ENCODE data around the gene TMEM59. TPM values are rescaled to one million over a fixed set of nuclear protein-coding genes. Genes with fewer than 3 reads are reported as not detected.
A peak's percentile ranks its signal among the peaks of the same experiment; 100 is the strongest.

TMEM59 gene
- total RNA-seq, 1 experiment from 2014 or later = 116 TPM

GRCh38 chr1:54018635-54019034 lies 34.4 kb downstream of the TMEM59 start:
- no peaks in the 10 kb centered on the region for H3K9me3 ChIP-seq

DNA sequence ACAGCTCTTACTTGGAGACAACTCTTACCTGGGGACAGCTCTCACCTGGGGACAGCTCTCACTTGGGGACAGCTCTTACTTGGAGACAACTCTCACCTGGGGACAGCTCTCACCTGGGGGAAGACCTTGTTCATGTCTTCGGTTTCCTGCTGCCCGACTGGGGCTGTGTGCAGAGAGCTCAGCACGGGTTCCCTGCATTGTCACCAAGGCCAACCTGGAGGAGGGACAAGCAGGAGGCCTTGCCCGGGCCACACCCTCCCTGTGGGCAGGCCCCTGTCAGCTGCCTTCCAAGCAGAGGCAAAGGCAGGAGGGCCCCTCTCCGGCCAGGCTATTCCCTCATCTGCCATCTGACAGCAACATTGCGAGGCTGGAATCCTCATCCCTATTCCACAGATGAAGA lies 35.0 kb downstream of the TMEM59 start, which contains the start of gene LDLRAD1:
TSS of gene LDLRAD1 (minus strand) at position 208 of the 400 bp plus-strand sequence. CDS start at position 134, 74 bp downstream.
- H3K4me1 ChIP-seq = peaks cover 10% of the 10 kb centered on the region
- Mint-ChIP-seq H3K4me3 (ENCODE audit: unreplicated experiment) (no peak within 1 kb of the TSS), H3K36me3 (ENCODE audit: insufficient read depth, unreplicated experiment) (no peaks in the 10 kb centered on the region), H3K4me1 (ENCODE audit: low read depth, unreplicated experiment) (peaks cover 20% of the 10 kb centered on the region), H3K27me3 (ENCODE audit: insufficient read depth, unreplicated experiment) (no peaks in the 10 kb centered on the region), H3K9me3 (ENCODE audit: unreplicated experiment) (no peaks in the 10 kb centered on the region), H3K27ac (ENCODE audit: unreplicated experiment) (no peak within 1 kb of the TSS)
- no TSS peak for BruUV-seq (replicated peaks)
- H3K36me3 ChIP-seq (ENCODE audit: control insufficient read depth, insufficient read depth, low read length) = no peaks in the 10 kb centered on the region
- H3K27me3 ChIP-seq (replicated peaks; ENCODE audit: control insufficient read depth, insufficient read depth, low read length) = no peaks in the 10 kb centered on the region
- DNase-seq = no peak
- POLR2A ChIA-PET = no interaction called here
- H3K4me3 ChIP-seq (ENCODE audit: low read depth, low read length) = no peak within 1 kb of the TSS
- H3K9me3 ChIP-seq = no peaks in the 10 kb centered on the region
- CTCF ChIA-PET = no interaction called here
- no peak for TF ChIP-seq CTCF (IDR thresholded peaks at IDR 0.05; ENCODE audit: insufficient read depth in 1 of 2, low read depth in 1 of 2, low read length in 1 of 2, severe bottlenecking in 1 of 2, unreplicated experiment in 1 of 2)
- intact Hi-C loops (cut with micrococcal nuclease; ENCODE audit: unreplicated experiment) = no loop called here

More at GRCh38 chr1:54018635-54019034, 34.4 kb downstream of the TMEM59 start:
- H3K27me3 ChIP-seq (replicated peaks; ENCODE audit: control insufficient read depth, insufficient read depth, low read length) = no peaks in the 10 kb centered on the region
- Mint-ChIP-seq H3K27me3 (ENCODE audit: insufficient read depth, unreplicated experiment) (no peaks in the 10 kb centered on the region), H3K27ac (ENCODE audit: unreplicated experiment) (no peak overlapping the region), H3K9me3 (ENCODE audit: unreplicated experiment) (no peaks in the 10 kb centered on the region), H3K4me1 (ENCODE audit: low read depth, unreplicated experiment) (peaks cover 14% of the 10 kb centered on the region), H3K4me3 (ENCODE audit: unreplicated experiment) (no peak overlapping the region), H3K36me3 (ENCODE audit: insufficient read depth, unreplicated experiment) (no peaks in the 10 kb centered on the region)
- no peak for DNase-seq
- BruUV-seq (replicated peaks) = no TSS peak
- no peak for TF ChIP-seq CTCF (IDR thresholded peaks at IDR 0.05; ENCODE audit: insufficient read depth in 1 of 2, low read depth in 1 of 2, low read length in 1 of 2, severe bottlenecking in 1 of 2, unreplicated experiment in 1 of 2)
- peaks cover 9% of the 10 kb centered on the region for H3K4me1 ChIP-seq
- H3K4me3 ChIP-seq (ENCODE audit: low read depth, low read length) = no peak overlapping the region
- ChIA-PET POLR2A (no interaction called here), CTCF (no interaction called here)
- H3K36me3 ChIP-seq (ENCODE audit: control insufficient read depth, insufficient read depth, low read length) = no peaks in the 10 kb centered on the region
- intact Hi-C loops (cut with micrococcal nuclease; ENCODE audit: unreplicated experiment) = no loop called here

DNA sequence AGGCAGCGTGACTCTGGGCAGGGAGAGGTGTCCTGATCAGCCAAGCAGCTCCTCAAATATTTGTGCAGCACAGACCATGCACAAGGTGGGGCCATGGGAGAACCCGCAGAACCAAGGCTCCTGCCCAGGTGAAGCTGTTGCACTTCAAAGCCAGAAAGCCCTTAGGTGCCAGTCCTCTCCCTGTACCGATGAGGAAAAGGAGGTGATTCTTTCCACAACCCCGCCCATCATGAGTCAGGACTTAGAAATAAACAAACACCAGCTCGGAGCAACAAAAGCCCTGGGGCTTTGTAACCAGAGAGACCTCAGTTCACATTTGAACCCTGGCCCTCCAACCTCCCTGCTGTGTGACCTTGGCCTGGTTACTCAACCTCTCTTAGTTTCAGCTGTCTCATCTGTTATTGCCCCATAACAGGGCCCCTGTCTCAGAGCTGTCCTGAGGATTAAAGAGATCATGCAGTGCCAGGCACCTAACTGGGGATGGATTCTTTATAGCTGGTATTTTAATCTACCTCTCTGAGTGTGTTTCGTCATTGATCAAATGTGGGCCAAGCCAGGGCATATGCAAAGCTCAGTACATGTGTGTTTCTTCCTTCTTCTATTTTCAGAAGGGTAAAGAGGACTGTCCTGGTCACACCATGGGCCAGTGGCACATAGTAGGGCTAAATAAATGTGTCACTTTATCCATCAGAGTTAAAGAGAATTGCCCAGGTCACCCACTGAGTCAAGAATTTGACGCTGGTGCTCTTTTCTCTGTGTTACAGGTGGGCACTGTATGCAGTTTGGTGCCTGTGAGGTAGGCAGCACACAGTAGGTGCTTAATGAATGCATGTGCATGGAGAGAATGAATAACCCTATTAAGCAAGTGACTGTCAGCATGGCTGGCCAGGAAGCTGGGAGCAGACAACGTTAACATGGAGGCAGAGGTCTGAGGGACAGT lies 36.4 kb downstream of the TMEM59 start:
- no peaks in the 10 kb centered on the region for H3K9me3 Mint-ChIP-seq (ENCODE audit: unreplicated experiment)
- no TSS peak for BruUV-seq (replicated peaks)
- no peaks in the 10 kb centered on the region for H3K27me3 Mint-ChIP-seq (ENCODE audit: insufficient read depth, unreplicated experiment)
- Histone ChIP-seq H3K36me3 (ENCODE audit: control insufficient read depth, insufficient read depth, low read length) (no peaks in the 10 kb centered on the region), H3K9me3 (no peaks in the 10 kb centered on the region), H3K4me3 (ENCODE audit: low read depth, low read length) (no peak overlapping the region), H3K4me1 (peaks cover 10% of the 10 kb centered on the region), H3K27me3 (replicated peaks; ENCODE audit: control insufficient read depth, insufficient read depth, low read length) (no peaks in the 10 kb centered on the region)
- POLR2A ChIA-PET = no interaction called here
- H3K27ac Mint-ChIP-seq (ENCODE audit: unreplicated experiment) = peak overlapping the region; percentile 73
- no peak overlapping the region for H3K4me3 Mint-ChIP-seq (ENCODE audit: unreplicated experiment)
- CTCF ChIA-PET = interaction anchor here (0.7 to 1.1 kb wide), 2 partner anchors 12 to 244 kb away, joined by 3 read pairs; no protein-coding TSS in a partner anchor
- H3K36me3 Mint-ChIP-seq (ENCODE audit: insufficient read depth, unreplicated experiment) = no peaks in the 10 kb centered on the region
- intact Hi-C loops (cut with micrococcal nuclease; ENCODE audit: unreplicated experiment) = no loop called here
- DNase-seq = peak; percentile 58 to 61
- no peak for TF ChIP-seq CTCF (IDR thresholded peaks at IDR 0.05; ENCODE audit: insufficient read depth in 1 of 2, low read depth in 1 of 2, low read length in 1 of 2, severe bottlenecking in 1 of 2, unreplicated experiment in 1 of 2)
- H3K4me1 Mint-ChIP-seq (ENCODE audit: low read depth, unreplicated experiment) = peaks cover 21% of the 10 kb centered on the region
